GM18507 (cell line): Measurements from ENCODE around the gene SMAD4.
"Not testable (repeated sequence)": the region's sequence is repeated elsewhere in the genome, so short reads cannot be mapped to it uniquely, and the experiment has no call there.

Experiments
- DNase-seq: peaks from one replicate; pipeline ENCODE4 v3.0.0; 2011; ENCODE audit warnings: low read depth; ENCODE audit not compliant: insufficient read length; ENCODE audit errors: extremely low spot score
- FAIRE-seq: peaks from 2 replicates; lab custom pipeline; 2011; peaks lifted over from hg19 to GRCh38; lab: Jason Lieb, UNC

Gene SMAD4

DNA sequence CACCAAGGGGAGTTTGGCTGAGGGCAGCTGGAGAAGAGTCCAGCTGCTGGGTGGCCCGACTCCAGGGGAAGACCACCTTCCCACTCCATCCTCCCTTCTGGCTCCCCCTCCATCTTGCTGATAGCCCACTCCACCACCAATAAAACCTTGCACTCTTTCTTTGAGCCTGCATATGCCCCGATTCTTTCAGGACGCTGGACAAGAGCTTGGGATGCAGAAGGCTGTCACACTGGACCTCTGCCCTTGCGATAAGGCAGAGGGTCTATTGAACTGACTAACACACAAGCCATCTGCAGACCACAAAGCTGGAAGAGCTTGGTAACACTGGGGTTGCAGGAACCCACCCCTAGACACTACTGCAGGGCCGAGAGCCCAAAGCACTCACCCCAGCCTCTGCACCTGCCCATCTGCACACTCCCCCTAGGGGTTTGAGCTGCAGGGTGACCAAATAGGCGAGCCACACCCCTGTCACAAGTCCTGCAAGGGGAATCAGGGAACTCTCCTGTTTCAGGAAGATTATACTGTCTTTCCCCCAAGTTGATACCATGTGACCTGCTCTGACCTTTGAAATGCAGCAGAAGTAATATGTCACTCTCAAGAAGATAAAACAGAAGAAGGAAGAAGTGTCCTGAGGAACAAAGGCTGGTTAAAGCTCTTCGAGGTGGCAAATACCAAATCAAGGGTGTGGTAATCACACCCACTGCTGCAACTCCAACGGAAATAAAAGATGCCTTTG, 70.5 kb downstream of the SMAD4 start:
- DNase-seq (no peak), FAIRE-seq (no peak)

DNA sequence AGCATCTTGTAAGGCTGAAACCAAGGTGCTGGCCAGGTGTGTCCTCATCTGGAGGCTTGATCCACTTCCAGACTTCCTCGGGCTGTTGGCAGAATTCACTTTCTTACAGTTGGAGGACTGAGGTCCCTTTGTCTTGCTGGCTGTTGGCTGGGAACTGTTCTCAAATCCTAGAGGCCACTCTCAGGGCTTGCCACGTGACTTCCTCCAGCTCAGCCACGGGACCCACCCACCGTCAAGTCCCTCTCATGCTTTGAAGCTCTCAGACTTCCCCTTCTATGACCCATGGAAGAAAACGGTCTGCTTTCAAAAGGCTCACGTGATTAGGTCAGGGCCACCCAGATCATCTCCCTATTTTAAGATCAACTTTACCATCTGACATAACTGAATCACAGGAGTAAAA, 77.1 kb downstream of the SMAD4 start:
- no peak for DNase-seq
- peak; percentile 56 for FAIRE-seq

DNA sequence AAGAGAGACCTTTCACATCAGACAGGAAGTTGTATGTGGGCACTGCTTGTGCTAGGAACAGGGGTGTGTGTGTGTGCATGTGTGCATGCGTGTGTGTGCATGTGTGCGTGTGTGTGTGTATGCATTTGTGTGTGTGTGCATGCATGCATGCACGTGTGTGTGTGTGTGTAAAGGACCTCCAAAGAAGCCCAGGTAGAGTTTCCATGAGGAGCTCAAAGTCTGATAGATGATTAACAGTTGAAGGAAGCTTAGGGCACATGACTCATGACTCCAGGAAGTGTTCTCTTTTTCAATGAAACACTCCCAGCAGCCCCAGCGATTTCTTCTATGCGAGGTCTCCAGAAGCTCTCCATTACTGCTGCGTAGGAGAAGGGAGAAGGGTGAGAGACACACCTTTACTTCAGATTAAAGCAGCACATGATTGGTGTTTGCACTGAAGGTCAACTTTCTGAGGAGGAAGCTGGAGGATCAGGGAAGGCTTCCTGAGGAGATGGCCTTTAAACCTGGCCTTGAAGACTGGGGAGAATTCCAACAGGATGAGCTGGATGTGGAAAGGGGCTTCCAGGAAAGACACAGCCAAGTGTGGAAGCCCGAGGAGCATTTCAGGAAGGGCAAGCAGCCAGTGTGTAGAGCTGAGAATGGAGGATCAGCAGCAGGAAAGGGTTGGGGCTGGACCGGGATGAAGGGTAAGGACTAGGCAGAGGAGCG, 77.7 kb downstream of the SMAD4 start:
- DNase-seq (no peak), FAIRE-seq (peak; percentile 9)

DNA sequence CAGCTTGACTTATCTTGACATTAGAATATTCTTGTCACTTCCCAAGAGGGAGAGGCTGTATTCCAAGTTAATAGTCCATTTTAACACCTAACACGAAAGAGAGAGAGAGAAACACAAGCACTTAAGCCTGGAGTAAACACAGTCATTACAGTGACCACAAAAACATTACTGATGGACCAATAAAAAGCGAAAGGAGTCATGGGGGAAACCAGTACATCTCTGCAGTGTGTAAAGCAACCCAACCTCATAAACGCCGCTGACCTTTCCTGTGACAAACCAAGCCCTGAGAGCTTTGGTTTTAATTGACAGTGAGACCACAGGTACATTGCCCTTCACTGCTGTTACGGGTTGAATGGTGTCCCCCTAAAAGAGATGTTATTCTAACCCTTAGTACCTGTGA, 78.3 kb downstream of the SMAD4 start:
- DNase-seq (no peak), FAIRE-seq (no peak)

DNA sequence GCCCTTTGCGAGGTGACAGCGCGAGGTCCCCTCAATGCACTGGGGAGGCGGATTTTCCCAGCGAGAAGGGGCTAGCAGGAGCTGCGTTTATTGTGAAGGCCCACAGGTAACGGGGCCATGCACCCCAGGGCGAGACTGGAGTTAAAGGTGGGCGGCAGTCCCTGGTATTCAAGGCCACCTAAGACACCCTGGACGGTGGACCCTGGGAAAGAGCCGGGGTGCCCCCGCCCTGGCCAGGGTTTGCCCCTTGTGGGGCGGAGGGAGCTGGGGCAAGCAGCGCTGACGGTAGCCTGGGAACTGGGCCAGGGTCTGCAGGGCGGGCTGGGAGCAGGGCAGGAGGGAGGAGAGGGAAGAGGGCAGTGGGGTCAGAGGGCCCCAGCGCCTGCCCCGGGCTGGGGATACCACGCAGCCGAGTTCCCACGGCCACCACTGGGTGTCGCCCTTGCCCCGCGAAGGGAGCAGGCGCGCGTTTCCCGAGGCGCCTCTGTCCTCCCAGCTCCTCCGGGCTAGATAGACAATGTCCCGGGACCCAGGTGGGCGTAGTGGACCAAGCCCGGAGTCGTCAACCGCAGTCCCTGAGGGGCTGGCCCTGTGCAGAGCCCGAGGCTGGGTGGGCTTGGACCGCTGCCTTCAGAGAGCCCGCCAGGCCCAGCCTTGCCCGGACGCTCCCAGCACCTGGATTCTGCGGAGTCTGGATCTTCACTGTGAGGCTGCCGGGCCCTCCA, 80.2 kb downstream of the SMAD4 start:
- FAIRE-seq = peak; percentile 69
- DNase-seq = peak; percentile 69

DNA sequence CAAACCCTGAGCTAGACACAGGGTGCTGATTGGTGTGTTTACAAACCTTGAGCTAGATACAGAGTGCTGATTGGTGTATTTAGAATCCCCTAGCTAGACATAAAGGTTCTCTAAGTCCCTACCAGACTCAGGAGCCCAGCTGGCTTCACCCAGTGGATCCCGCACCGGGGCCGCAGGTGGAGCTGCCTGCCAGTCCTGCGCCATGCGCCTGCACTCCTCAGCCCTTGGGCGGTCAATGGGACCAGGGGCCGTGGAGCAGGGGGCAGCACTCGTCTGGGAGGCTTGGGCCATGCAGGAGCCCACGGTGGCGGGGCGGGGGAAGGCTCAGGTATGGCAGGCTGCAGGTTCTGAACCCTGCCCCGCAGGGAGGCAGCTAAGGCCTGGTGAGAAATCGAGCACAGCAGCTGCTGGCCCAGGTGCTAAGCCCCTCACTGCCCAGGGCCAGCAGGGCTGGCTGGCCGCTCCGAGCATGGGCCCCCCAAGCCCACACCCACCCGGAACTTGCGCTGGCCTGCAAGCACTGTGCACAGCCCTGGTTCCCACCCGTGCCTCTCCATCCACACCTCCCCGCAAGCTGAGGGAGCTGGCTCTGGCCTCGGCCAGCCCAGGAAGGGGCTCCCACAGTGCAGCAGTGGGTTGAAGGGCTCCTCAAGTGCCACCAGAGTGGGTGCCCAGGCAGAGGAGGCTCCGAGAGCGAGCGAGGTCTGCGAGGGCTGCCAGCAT, 81.8 kb downstream of the SMAD4 start:
- DNase-seq, FAIRE-seq: not testable (repeated sequence)

DNA sequence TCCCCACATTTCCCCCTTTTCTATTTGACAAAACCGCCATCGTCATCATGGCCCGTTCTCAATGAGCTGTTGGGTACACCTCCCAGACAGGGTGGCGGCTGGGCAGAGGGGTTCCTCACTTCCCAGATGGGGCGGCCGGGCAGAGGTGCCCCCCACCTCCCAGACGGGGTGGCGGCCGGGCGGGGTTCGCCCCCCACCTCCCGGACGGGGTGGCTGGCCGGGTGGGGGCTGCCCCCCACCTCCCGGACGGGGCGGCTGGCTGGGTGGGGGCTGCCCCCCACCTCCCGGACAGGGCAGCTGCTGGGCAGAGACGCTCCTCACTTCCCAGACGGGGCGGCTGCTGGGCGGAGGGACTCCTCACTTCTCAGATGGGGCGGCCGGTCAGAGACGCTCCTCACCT, 87.0 kb downstream of the SMAD4 start:
- FAIRE-seq, DNase-seq: not testable (repeated sequence)

DNA sequence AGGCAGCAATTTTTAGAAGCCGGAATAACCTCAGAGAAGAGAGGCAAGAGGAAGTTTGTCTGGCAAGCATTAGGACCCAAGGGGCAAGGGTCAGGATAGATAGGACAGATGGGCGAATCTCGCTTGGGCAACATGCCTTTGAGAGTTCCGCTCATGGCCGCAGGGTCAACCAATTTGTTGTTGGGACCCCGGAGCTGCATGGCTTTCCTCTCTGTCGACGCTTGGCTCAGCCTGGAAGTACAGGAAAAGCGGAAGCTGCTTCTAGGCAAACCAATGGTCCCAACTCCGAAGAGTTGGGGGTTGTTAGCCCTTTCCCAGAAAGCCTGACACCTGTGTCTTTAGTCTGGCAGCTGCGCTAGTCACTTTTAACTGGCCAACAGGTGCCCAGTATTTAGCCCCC, 89.5 kb downstream of the SMAD4 start:
- FAIRE-seq, DNase-seq: not testable (repeated sequence)

DNA sequence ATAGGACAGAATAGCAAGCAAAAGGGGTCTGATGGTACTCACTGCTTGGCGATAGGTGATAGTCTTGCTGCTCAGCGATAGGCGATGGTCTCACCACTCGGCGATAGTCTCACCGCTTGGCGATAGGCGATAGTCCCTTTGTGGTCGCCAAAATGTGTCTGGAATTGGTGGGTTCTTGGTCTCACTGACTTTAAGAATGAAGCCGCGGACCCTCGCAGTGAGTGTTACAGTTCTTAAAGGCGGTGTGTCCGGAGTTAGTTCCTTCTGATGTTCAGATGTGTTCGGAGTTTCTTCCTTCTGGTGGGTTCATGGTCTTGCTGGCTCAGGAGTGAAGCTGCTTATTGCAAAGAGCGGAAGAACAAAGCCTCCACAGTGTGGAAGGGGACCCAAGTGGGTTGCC, 90.0 kb downstream of the SMAD4 start:
- DNase-seq, FAIRE-seq: not testable (repeated sequence)

DNA sequence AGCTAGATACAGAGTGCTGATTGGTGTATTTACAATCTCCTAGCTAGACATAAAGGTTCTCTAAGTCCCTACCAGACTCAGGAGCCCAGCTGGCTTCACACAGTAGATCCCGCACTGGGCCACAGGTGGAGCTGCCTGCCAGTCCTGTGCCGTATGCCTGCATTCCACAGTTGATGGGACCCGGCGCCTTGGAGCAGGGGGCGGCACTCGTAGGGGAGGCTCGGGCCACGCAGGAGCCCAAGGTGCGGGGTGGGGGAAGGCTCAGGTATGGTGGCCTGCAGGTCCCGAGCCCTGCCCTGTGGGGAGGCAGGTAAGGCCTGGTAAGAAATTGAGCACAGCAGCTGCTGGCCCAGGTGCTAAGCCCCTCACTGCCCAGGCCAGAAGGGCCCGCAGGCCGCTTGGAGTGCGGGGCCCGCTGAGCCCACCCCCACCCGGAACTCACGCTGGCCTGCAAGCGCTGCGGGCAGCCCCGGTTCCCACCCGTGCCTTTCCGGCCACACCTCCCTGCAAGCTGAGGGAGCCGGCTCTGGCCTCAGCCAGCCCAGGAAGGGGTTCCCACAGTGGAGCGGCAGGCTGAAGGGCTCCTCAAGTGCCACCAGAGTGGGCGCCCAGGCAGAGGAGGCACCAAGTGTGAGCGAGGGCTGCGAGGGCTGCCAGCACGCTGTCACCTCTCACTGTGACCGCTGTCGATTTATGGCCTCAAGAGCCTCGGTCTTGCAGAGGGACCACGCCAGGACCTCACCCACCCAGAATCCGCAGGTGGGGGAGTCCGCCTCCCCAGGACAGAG, 91.0 kb downstream of the SMAD4 start:
- no peak for FAIRE-seq
- DNase-seq = no peak

DNA sequence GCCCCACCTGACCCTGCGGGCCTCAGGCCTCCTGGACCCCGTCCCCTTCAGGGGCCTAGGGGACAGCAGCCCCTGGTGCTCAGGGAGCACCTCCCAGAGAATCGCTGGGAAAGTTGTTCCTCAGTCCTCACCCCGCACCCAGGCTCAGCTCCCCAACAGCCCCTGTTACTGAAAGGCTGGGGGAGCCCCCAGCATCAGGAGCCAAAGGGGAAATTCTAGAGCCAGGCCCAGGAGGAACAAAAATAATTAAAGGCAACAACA, 91.5 kb downstream of the SMAD4 start:
- DNase-seq (no peak), FAIRE-seq (no peak)

DNA sequence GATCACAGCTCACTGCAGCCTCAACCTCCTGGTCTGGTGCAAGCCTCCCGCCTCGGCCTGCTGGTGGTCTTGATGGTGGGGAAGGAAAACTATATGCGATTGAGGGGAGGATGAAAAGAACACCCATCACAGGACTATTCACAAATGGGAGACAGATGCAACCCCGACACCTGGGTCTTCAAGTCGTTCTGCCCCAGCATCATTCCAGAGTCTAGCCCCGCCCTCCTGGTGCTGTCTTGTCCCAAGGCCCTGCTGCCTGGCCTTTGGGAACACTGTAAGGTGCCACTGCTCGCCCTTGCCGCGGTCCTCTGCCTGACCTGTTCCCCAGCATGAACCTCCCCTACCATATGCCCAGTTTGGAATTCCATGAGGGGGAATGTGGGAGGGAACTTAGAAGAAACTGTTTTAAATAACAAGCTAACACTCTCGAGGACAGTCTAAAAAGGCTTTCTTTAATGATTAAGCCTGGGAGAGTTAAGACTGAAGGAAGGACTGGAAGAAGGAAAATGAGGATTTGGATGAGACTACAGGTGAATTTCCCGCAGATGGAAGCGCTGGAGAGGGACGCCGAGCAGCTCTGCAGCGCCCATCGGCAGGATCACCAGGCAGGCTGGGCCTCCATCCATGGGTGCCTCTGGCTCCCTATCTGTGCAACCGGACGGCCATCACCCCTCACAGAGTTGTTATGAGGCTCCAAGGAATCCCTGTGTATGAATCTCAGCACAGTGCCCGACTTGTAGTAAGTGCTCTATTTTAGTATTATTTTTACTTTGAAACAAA, 92.4 kb downstream of the SMAD4 start:
- no peak for FAIRE-seq
- no peak for DNase-seq

DNA sequence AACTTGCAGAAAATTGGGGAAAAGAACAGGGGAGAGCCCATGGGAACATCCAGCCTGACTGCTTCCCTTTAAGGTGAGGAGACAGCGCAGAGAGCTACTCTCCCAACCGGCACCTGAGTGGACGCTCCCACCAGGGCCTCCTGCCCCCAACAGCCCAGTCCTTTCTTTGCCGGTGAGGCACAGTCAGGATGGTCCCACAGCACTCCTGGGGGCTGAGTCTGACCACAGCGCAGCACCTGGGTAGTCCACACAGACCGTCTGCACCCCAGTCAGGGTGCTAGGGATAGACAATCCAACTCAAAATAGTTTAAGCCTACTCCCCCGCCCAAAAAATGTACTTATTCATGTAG, 93.0 kb downstream of the SMAD4 start:
- DNase-seq (no peak), FAIRE-seq (no peak)

DNA sequence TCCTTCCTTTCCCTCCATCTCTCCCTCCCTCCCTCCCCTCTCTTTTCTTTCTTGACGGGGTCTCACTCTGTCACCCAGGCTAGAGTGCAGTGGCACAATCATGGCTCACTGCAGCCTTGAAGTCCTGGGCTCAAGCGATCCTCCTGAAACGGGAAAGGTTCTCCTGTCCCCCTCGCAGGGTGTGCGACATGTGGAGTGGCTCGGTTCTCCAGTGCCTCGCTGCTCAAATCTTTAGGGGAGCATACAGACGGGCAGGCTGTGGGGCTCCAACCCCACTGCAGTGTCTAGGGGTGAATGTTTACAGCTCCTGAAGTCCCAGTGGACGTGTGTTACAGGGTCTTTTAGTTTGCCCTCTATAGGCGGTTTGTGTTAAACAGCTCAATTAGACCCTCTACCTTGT, 93.5 kb downstream of the SMAD4 start:
- DNase-seq (no peak), FAIRE-seq (no peak)

DNA sequence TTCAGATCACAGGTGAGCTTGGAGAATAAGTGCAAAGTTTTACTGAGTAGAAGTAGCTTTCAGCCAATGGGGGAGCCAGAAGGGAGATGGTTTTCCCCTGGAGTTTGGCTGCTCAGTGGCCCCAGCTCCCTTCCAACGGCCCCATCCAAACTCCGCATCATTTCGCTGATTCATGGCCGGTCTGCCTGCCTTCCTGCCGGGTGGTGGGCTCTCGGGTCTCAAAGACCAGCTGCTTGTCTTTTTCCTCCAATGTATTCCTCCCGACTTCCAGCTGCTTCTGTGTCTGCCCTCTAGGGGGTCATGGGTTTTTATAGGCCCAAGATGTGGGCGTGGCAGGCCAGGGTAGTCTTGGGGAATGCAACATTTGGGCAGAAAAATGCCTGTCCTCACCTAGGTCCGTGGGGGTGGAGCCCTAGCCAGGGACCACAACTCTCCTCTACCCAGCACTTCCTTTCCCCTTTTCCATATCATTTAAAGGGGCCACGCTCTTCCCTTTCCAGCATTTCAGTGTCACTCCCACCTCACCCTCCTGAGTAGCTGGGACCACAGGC, 94.0 kb downstream of the SMAD4 start:
- DNase-seq (no peak), FAIRE-seq (no peak)

DNA sequence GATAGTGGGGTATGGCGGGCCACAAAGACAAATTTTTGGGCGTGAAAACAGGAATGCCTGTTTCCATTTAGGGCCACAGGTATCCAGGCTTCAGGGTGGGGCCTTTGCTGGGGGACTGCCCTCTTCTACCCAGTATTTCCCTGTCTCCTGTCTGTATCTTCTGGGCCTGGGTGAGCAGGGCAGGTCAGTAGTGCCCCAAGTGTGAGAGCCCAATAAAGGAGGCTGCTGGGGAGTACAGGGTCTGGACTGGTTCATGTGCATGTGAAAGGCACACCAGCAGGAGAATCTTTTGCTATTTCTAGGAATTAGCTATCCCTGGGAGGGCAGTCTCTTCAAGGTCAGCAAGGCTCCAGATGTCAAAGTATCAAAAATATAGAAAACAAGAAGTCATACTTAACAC, 96.0 kb downstream of the SMAD4 start:
- DNase-seq = no peak
- no peak for FAIRE-seq

DNA sequence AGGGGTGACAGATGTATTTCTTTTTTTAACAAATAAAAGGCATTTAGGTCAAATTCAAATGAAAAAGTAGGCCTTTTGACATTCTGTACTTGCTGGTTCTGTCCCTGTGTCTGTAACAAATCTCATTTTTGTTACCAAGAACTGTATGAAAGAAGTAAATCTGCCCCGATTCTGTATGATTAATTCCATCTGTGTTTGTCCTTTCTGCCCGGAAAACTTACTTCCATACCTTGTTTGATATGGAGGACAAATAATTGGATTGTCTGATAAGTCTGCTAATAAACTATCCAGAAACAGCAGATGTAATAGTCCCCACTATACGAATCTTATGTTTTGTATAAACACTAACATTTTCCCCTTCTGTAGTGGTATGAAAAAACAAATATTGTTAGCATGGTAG, 97.7 kb downstream of the SMAD4 start:
- DNase-seq (no peak), FAIRE-seq (no peak)

DNA sequence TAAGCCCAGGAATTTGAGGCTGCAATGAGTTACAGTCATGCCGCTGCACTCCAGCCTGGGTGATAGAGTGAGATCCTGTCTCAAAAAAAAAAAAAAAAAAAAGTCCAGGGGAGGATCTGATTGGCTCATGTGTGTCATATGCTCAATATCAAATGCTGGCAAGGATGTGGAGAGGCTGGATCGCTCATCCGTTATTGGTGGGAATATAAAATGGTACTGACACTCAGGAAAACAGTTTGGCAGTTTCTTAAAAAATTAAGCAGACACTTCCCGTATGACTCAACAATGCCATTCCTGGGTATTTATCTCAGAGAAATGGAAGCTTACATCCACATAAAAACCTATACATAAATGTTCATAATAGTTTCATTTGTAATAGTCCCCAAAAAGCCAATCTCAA, 98.5 kb downstream of the SMAD4 start:
- DNase-seq (no peak), FAIRE-seq (no peak)
